ENCODE results near the gene APOL1.
"Not testable (repeated sequence)": the region's sequence is repeated elsewhere in the genome, so short reads cannot be mapped to it uniquely, and the experiment has no call there.

APOL1 gene

GRCh38 chr22:36253523-36254490, 874 bp downstream of the APOL1 start:
- no peaks in the 10 kb centered on the region for H3K27me3 ChIP-seq (ENCODE audit: insufficient read depth, low read length, poor library complexity)
- peak overlapping the region; percentile 75 for H2AFZ ChIP-seq (ENCODE audit: low read depth, low read length)
- H3K36me3 ChIP-seq (ENCODE audit: insufficient read depth, low read length): peaks cover 13% of the 10 kb centered on the region; the same call in 1 of the 2 replicates
- no peaks in the 10 kb centered on the region for H4K20me1 ChIP-seq (ENCODE audit: insufficient read depth, low read length)
- peaks cover 14% of the 10 kb centered on the region for H3K79me2 ChIP-seq (ENCODE audit: insufficient read depth, low read length)
- H3K27ac ChIP-seq (ENCODE audit: low read length): peak overlapping the region; percentile 81
- DNase-seq (peak; percentile 36), ATAC-seq (ENCODE audit: insufficient read depth, low read depth) (no peak)
- peak overlapping the region; percentile 91 for H3K4me2 ChIP-seq (ENCODE audit: insufficient read depth, low read length)
- peaks cover 36% of the 10 kb centered on the region for H3K4me1 ChIP-seq (ENCODE audit: insufficient read depth, low read length)
- H3K9ac ChIP-seq (ENCODE audit: low read depth, low read length): peak overlapping the region; percentile 64
- no peak for TF ChIP-seq EZH2 (IDR thresholded peaks at IDR 0.05; ENCODE audit: borderline replicate concordance, low read depth, low read length, severe bottlenecking)
- TF ChIP-seq, protein P1, sequence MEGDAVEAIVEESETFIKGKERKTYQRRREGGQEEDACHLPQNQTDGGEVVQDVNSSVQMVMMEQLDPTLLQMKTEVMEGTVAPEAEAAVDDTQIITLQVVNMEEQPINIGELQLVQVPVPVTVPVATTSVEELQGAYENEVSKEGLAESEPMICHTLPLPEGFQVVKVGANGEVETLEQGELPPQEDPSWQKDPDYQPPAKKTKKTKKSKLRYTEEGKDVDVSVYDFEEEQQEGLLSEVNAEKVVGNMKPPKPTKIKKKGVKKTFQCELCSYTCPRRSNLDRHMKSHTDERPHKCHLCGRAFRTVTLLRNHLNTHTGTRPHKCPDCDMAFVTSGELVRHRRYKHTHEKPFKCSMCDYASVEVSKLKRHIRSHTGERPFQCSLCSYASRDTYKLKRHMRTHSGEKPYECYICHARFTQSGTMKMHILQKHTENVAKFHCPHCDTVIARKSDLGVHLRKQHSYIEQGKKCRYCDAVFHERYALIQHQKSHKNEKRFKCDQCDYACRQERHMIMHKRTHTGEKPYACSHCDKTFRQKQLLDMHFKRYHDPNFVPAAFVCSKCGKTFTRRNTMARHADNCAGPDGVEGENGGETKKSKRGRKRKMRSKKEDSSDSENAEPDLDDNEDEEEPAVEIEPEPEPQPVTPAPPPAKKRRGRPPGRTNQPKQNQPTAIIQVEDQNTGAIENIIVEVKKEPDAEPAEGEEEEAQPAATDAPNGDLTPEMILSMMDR (IDR thresholded peaks at IDR 0.05; ENCODE audit: borderline replicate concordance, extremely low read depth, low read length, poor library complexity, severe bottlenecking): no peak
- peaks cover 2% of the 10 kb centered on the region for H3K9me3 ChIP-seq (ENCODE audit: insufficient read depth, low read length, severe bottlenecking)
- peak overlapping the region; percentile 25 to 67; a peak in 3 of 4 replicates for H3K4me3 ChIP-seq (ENCODE audit: low read depth in 1 of 2, low read length in 2 of 2)

DNA sequence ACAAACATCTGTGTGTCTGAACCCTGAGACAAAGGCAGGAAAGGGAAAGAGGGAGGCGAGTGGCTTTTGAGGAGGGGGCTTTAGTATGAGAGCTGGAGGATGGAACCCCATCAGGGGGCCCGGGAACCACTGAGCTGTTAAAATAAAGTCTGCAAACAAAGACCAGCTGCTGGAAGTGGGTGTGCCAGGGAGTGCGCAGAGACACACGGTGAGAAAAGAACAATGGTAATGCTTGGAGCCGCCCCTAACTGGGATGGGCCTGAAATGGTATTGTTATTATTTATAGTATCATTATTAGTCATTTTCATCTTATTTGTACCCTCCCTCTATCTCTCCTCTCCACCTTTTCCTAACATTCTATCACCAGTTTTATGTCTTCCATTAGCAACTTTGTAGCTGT, 2.6 kb downstream of the APOL1 start:
- not testable (repeated sequence) for H3K27me3 ChIP-seq (ENCODE audit: insufficient read depth, low read length, poor library complexity); DNase-seq; H3K4me3 ChIP-seq (ENCODE audit: low read depth in 1 of 2, low read length in 2 of 2); ATAC-seq (ENCODE audit: insufficient read depth, low read depth); H2AFZ ChIP-seq (ENCODE audit: low read depth, low read length); H4K20me1 ChIP-seq (ENCODE audit: insufficient read depth, low read length); H3K4me2 ChIP-seq (ENCODE audit: insufficient read depth, low read length); H3K9me3 ChIP-seq (ENCODE audit: insufficient read depth, low read length, severe bottlenecking); H3K9ac ChIP-seq (ENCODE audit: low read depth, low read length); H3K27ac ChIP-seq (ENCODE audit: low read length)
- Histone ChIP-seq H3K79me2 (ENCODE audit: insufficient read depth, low read length) (peaks cover 14% of the 10 kb centered on the region), H3K4me1 (ENCODE audit: insufficient read depth, low read length) (peaks cover 44% of the 10 kb centered on the region), H3K36me3 (ENCODE audit: insufficient read depth, low read length) (peaks cover 15% of the 10 kb centered on the region; the same call in 1 of the 2 replicates)

- Histone ChIP-seq H3K27me3 (ENCODE audit: insufficient read depth, low read length, poor library complexity) (no peaks in the 10 kb centered on the region), H2AFZ (ENCODE audit: low read depth, low read length) (no peak overlapping the region), H3K9ac (ENCODE audit: low read depth, low read length) (no peak overlapping the region), H3K27ac (ENCODE audit: low read length) (no peak overlapping the region), H3K79me2 (ENCODE audit: insufficient read depth, low read length) (peaks cover 14% of the 10 kb centered on the region), H3K36me3 (ENCODE audit: insufficient read depth, low read length) (peaks cover 23% of the 10 kb centered on the region; the same call in 1 of the 2 replicates), H4K20me1 (ENCODE audit: insufficient read depth, low read length) (no peaks in the 10 kb centered on the region), H3K4me1 (ENCODE audit: insufficient read depth, low read length) (peaks cover 44% of the 10 kb centered on the region), H3K4me3 (ENCODE audit: low read depth in 1 of 2, low read length in 2 of 2) (no peak overlapping the region), H3K9me3 (ENCODE audit: insufficient read depth, low read length, severe bottlenecking) (no peaks in the 10 kb centered on the region), H3K4me2 (ENCODE audit: insufficient read depth, low read length) (no peak overlapping the region)
- DNase-seq (no peak), ATAC-seq (ENCODE audit: insufficient read depth, low read depth) (no peak)
- TF ChIP-seq EZH2 (IDR thresholded peaks at IDR 0.05; ENCODE audit: borderline replicate concordance, low read depth, low read length, severe bottlenecking): no peak
- TF ChIP-seq, protein P1 (IDR thresholded peaks at IDR 0.05; ENCODE audit: borderline replicate concordance, extremely low read depth, low read length, poor library complexity, severe bottlenecking): no peak
Observed at GRCh38 chr22:36256478-36256877, 3.5 kb downstream of the APOL1 start.

- ATAC-seq (ENCODE audit: insufficient read depth, low read depth) (no peak), DNase-seq (no peak)
- Histone ChIP-seq H3K4me1 (ENCODE audit: insufficient read depth, low read length) (peaks cover 44% of the 10 kb centered on the region), H4K20me1 (ENCODE audit: insufficient read depth, low read length) (no peaks in the 10 kb centered on the region), H3K27me3 (ENCODE audit: insufficient read depth, low read length, poor library complexity) (no peaks in the 10 kb centered on the region), H3K27ac (ENCODE audit: low read length) (peak overlapping the region; percentile 28; the same call in 1 of the 2 replicates), H2AFZ (ENCODE audit: low read depth, low read length) (no peak overlapping the region), H3K79me2 (ENCODE audit: insufficient read depth, low read length) (peaks cover 14% of the 10 kb centered on the region), H3K9ac (ENCODE audit: low read depth, low read length) (no peak overlapping the region), H3K4me2 (ENCODE audit: insufficient read depth, low read length) (no peak overlapping the region), H3K36me3 (ENCODE audit: insufficient read depth, low read length) (peaks cover 29% of the 10 kb centered on the region), H3K4me3 (ENCODE audit: low read depth in 1 of 2, low read length in 2 of 2) (no peak overlapping the region), H3K9me3 (ENCODE audit: insufficient read depth, low read length, severe bottlenecking) (no peaks in the 10 kb centered on the region)
- TF ChIP-seq EZH2 (IDR thresholded peaks at IDR 0.05; ENCODE audit: borderline replicate concordance, low read depth, low read length, severe bottlenecking): no peak
- TF ChIP-seq, protein P1 (IDR thresholded peaks at IDR 0.05; ENCODE audit: borderline replicate concordance, extremely low read depth, low read length, poor library complexity, severe bottlenecking): no peak
Observed at GRCh38 chr22:36257308-36257707, 4.4 kb downstream of the APOL1 start.
